Mononuclear cell (primary cell): Measurements from ENCODE around the gene ADGRD1. TPM values are rescaled to one million over a fixed set of nuclear protein-coding genes. Genes with fewer than 3 reads are reported as not detected.

Experiments
- H3K27me3 ChIP-seq: 2 replicates; pipeline ENCODE4 v1.6.0; 2011; ENCODE audit warnings: low read length, control low read depth; ENCODE audit not compliant: insufficient read depth
- H3K4me1 ChIP-seq: 2 replicates; pipeline ENCODE4 v1.5.1; 2011; ENCODE audit warnings: mild to moderate bottlenecking, low read length, control low read depth; ENCODE audit not compliant: insufficient read depth
- H3K4me3 ChIP-seq: 2 replicates; pipeline ENCODE4 v1.5.1; 2011; ENCODE audit warnings: mild to moderate bottlenecking, low read length, moderate library complexity
- H3K9me3 ChIP-seq: 2 replicates; pipeline ENCODE4 v1.5.1; 2011; ENCODE audit warnings: low read depth, mild to moderate bottlenecking, control low read depth, low read length
- total RNA-seq: library from RNA; depleted of rRNA; stranded (reverse); fragments of >200 nt; gene quantifications from one replicate; pipeline ENCODE4 v1.2.3, GENCODE V29; 2012

Gene ADGRD1
- total RNA-seq, 1 donor, result 2.3 TPM

GRCh38 chr12:130998136-130998535 lies 44.4 kb downstream of the ADGRD1 start:
- H3K4me3 ChIP-seq, result no peak overlapping the region
- no peaks in the 10 kb centered on the region for H3K4me1 ChIP-seq
- H3K9me3 ChIP-seq, result no peaks in the 10 kb centered on the region
- H3K27me3 ChIP-seq, result no peaks in the 10 kb centered on the region

GRCh38 chr12:131000000-131000486 lies 46.3 kb downstream of the ADGRD1 start:
- Histone ChIP-seq H3K4me3 (no peak overlapping the region), H3K4me1 (no peaks in the 10 kb centered on the region), H3K27me3 (no peaks in the 10 kb centered on the region), H3K9me3 (no peaks in the 10 kb centered on the region)

- Histone ChIP-seq H3K27me3 (no peaks in the 10 kb centered on the region), H3K4me3 (no peak overlapping the region), H3K9me3 (no peaks in the 10 kb centered on the region), H3K4me1 (no peaks in the 10 kb centered on the region)
Measured at GRCh38 chr12:131001493-131001892, 47.8 kb downstream of the ADGRD1 start.

- Histone ChIP-seq H3K27me3 (no peaks in the 10 kb centered on the region), H3K4me1 (no peaks in the 10 kb centered on the region), H3K4me3 (no peak overlapping the region), H3K9me3 (no peaks in the 10 kb centered on the region)
Measured at GRCh38 chr12:131002216-131002631, 48.5 kb downstream of the ADGRD1 start.

- no peaks in the 10 kb centered on the region for H3K9me3 ChIP-seq
- no peak overlapping the region for H3K4me3 ChIP-seq
- H3K4me1 ChIP-seq, result no peaks in the 10 kb centered on the region
- H3K27me3 ChIP-seq, result no peaks in the 10 kb centered on the region
Measured at GRCh38 chr12:131003036-131003715, 49.5 kb downstream of the ADGRD1 start.

- Histone ChIP-seq H3K4me1 (no peaks in the 10 kb centered on the region), H3K9me3 (no peaks in the 10 kb centered on the region), H3K4me3 (no peak overlapping the region), H3K27me3 (no peaks in the 10 kb centered on the region)
Measured at GRCh38 chr12:131003716-131004045, 50.0 kb downstream of the ADGRD1 start.

- H3K27me3 ChIP-seq, result no peaks in the 10 kb centered on the region
- no peaks in the 10 kb centered on the region for H3K4me1 ChIP-seq
- no peaks in the 10 kb centered on the region for H3K9me3 ChIP-seq
- H3K4me3 ChIP-seq, result no peak overlapping the region
Measured at GRCh38 chr12:131004166-131004565, 50.5 kb downstream of the ADGRD1 start.

GRCh38 chr12:131005161-131006035 lies 51.7 kb downstream of the ADGRD1 start:
- H3K27me3 ChIP-seq, result no peaks in the 10 kb centered on the region
- no peak overlapping the region for H3K4me3 ChIP-seq
- no peaks in the 10 kb centered on the region for H3K9me3 ChIP-seq
- H3K4me1 ChIP-seq, result no peaks in the 10 kb centered on the region

- Histone ChIP-seq H3K4me1 (no peaks in the 10 kb centered on the region), H3K9me3 (no peaks in the 10 kb centered on the region), H3K4me3 (no peak overlapping the region), H3K27me3 (no peaks in the 10 kb centered on the region)
Measured at GRCh38 chr12:131006036-131006735, 52.5 kb downstream of the ADGRD1 start.

- H3K27me3 ChIP-seq, result no peaks in the 10 kb centered on the region
- no peaks in the 10 kb centered on the region for H3K9me3 ChIP-seq
- H3K4me3 ChIP-seq, result no peak overlapping the region
- no peaks in the 10 kb centered on the region for H3K4me1 ChIP-seq
Measured at GRCh38 chr12:131007031-131007739, 53.5 kb downstream of the ADGRD1 start.

- no peaks in the 10 kb centered on the region for H3K27me3 ChIP-seq
- H3K9me3 ChIP-seq, result no peaks in the 10 kb centered on the region
- no peaks in the 10 kb centered on the region for H3K4me1 ChIP-seq
- no peak overlapping the region for H3K4me3 ChIP-seq
Measured at GRCh38 chr12:131007740-131008117, 54.0 kb downstream of the ADGRD1 start.

GRCh38 chr12:131008131-131008912 lies 54.6 kb downstream of the ADGRD1 start:
- H3K4me1 ChIP-seq, result no peaks in the 10 kb centered on the region
- no peak overlapping the region for H3K4me3 ChIP-seq
- H3K9me3 ChIP-seq, result no peaks in the 10 kb centered on the region
- H3K27me3 ChIP-seq, result no peaks in the 10 kb centered on the region

- Histone ChIP-seq H3K4me3 (no peak overlapping the region), H3K4me1 (no peaks in the 10 kb centered on the region), H3K9me3 (no peaks in the 10 kb centered on the region), H3K27me3 (no peaks in the 10 kb centered on the region)
Measured at GRCh38 chr12:131008913-131009270, 55.2 kb downstream of the ADGRD1 start.
